ENCODE results near the gene MYO1F.
"Not testable (repeated sequence)": the region's sequence is repeated elsewhere in the genome, so short reads cannot be mapped to it uniquely, and the experiment has no call there.

MYO1F gene

DNA sequence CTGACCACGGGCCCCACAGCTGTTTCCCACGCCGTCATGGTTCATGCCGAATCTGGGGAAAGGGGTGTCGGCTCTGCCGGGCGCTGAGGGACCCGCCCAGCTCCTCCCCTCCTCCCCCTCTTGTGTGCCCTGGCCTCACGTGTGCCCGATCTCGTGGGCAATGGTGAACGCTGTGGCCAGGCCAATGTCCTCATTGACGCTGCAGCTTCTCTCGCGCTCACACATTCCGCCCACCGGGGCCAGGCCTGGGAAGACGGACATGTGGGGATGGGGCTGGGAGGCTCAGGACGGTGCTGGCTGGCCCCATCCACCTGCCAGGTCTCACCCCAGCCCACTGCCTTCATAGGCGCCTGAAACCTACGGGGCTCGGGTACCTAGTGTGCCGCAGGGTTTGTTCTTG lies 18.9 kb upstream of the MYO1F start:
- no peak for DNase-seq

DNA sequence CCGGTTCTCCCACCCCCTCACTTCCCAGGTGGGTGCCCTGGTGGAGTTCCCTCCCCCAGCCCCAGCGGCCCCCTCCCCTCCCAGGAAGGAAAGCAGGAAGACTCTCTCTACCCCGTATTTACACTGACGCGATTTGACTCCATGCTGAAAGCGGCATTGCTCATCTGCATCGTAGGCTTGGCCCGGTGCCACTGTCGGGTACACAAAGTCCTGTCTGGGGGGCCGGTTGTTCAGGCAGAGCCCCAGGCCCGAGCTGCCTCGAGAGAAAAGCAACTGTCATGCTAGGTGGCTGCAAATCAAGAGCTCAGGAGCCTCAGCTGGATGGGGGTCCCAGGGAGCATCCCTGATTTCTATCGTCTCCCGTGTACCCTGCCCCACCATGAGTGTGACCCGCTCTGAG lies 18.4 kb upstream of the MYO1F start:
- no peak for DNase-seq

DNA sequence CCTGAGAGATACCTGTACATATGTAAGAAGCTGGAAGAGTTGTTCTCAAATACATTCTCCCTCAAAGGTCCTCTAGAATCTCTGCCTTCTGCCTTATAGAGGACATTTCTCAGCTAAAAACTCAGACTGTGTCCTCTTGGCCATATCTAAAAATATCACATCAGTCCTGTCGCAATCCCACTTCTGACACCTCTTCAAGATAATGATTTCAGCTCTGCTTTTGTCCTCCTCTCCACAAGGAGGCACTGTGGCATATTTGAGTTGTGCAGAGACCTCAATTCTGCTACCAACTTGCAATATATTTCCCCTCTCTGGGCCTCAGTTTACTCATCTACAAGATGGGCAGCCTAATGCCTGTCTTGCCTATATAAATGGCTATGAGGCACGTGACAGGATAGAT lies 16.7 kb upstream of the MYO1F start:
- DNase-seq, result no peak

DNA sequence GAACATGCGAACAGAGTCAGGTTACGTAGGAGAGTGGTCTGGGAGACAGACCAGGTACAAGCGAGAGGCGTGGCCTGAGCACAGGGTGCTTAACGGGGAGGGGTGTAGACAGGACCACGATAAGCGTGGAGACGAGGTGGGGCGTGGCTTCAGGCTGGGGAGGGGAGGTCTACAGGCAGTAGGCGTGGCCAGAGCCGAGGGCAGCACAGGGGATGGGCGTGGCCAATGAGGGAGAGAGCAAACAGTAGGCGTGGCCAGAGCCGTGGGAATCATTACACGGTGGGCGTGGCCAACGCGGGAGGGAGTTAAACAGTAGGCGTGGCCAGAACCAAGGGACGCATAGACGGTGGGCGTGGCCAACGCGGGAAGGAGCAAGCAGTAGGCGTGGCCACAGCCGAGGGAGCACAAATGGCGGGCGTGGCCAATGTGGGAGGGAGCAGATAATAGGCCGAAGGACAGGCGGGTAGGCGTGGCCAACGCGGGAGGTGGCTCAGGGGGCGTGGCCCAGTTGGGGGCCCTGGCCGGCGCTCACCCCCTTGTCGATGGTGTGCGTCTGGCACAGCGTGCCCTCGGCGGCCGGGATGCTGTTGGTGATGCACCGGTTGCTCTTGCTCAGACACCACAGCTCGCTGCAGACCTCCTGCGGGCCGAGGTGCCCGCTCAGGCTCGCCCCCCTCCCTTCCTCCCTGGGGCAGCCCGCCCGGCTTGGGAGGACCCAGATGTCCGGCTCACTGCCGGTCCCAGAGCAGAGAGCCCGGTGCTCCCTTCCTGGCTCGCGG lies 15.2 kb upstream of the MYO1F start:
- DNase-seq, result peak; percentile 97

DNA sequence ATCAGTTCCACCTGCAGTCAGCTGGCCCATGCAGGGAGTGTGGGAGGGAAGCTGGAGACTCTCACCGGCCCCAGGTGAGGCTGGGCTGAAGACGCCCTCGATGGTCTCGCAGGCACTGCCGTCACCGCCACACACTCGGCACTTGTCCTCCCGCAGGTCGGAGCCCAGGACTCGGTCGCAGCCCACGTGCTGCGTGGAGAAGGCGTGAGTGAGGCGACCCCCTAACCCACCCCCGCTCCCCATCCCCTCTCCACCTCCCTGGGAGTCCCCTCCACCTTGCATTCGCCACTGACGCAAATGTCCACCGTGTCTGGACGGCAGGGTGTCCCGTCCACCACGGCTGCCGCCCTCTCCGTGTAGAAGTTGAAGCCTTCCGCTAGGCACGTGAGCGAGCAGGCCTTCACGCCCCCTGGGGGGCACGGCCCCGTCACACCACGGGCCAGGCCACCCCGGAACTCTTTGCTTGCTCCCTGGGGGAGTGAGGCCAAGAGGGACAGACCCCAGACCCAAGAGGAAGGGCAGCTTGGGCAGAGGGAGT lies 12.0 kb upstream of the MYO1F start:
- no peak for DNase-seq

DNA sequence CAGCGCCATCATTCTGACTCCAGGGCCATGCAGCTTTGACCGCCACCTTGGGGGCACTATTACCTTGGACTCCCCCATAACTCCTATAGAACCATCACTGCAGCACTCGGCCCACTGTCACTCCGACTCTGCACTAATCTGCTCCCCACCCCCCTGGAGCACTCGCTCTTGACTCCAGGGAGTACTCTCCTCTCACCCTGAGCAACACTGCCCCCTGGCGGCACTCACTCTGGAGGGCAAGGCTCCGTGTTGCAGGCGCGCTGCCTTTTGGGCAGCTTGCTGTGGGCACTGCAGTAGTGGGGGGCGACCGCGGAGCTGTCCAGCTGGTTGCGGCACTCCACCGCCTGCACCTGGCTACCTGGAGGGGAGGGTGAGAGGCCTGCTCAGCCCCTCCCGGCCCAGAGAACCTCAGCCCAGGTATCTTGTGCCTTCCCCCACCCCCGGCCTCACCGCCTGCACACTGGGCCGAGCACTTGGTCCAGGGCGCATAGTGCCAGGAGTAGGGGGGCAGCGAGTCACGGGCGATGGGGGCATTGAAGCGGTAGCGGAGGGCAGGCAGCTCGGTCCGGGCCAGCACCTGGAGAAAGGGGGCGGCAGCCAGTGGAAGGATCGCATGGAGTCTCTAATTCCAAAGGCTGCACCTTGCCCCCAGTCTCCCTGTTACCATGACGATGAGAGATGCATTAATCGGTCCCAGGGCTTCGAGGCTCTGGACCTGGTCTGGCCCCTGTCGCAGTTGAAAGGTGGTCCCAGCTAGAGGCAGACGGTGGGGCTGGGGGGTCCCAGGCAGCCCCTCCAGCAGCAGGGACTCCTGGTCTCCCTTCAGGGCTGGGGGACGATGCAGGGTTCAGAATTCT lies 8.9 kb upstream of the MYO1F start:
- peak; percentile 71 for DNase-seq

DNA sequence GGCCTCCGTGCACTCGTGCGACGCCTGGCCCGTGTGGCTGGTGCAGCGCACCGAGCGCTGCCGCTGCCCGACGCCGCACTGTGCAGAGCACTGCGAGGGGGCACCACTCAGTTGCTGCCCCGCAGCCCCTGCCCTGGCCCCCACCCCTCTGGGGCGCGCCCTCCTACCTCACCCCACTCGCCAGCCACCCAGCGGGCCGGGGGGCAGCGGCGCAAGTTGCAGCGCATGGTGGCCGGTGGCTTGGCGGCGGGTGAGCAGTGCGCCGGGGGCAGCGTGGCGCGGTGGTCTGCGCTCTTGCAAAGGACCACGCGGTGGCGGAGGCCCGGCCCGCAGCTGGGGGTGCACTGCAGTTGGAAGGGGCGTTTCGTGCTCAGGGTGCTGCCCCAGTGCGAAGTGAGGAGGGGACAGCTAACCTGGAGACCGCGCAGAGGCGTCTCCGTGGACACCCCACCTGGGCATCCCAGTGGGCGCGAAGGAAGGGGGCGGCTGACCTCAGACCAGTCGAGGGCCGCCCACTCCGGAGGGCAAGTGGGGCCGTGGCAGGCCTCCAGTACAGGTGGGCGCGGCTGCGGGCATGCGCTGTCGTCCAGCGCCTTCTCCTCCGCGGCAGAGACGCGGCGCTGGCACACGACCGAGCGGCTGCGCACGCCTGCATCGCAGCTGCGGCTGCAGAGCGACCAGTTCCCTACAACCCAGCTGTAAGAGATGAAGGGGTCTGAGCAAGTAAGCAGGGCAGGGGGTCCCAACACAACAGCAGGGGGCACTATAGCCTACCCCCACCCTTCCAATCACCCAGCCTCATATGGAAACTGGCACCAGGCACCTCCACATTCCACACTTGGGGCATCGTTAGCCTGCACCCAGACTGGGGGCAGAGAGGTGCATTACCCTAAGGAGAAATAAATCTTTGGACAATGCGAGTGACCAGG lies 8.0 kb upstream of the MYO1F start:
- DNase-seq, result no peak

DNA sequence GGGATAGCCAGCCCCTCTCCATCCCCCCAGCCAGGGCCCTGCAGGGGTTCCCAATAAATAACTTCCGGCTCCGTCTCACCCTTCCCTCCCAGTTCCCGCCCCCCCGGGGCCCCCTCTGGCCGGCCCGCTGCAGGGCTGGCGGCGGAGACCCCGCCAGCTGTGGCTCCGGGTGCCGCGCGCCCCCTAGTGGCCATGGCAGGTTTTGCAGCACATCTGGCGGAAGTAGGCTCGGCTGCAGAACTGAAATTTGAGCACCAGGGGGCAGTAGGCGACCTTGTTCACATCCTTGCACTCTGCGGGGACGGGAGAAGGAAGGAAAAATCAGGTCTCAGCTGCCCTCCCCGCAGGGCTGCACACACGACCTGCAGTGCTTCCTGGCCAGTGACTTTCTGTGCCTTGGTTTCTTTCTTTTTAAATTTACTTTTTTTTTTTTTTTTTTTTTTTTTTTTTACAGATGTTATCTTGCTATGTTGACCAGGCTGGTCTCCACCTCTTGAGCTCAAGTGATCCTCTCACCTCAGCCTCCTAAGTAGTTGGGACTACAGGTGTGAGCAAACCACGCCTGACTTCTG lies 3.6 kb upstream of the MYO1F start:
- DNase-seq, result peak; percentile 89

DNA sequence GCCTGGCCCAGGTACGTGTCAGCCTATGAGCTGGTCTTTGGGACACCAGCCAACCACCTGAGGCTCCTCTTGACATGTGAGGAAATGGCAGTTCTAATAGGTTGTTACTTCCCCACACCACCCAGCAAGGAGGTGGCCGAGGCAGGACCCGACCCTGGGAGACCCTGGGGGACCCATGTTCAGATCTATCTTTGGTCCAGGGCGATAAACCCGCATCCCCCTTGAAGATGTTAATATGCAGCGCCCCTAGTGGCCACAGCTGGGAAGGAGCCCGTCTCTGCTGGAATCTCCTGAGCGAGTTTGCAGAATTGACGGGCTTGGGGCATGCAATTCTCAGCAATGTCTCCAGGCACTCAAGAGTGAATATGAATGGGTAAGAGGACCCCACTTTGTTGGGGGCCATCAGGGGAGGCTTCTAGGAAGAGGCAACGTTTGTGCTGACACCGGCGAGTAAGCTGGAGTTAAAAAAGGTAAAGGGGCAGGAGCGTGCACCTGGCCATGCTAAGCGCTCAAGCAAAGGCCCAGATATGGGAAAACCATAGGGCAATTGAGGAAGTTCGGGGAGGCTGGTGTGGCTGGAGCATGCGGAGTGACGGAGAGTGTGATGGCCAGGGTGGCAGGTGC lies 1.5 kb upstream of the MYO1F start:
- peak; percentile 89 for DNase-seq

DNA sequence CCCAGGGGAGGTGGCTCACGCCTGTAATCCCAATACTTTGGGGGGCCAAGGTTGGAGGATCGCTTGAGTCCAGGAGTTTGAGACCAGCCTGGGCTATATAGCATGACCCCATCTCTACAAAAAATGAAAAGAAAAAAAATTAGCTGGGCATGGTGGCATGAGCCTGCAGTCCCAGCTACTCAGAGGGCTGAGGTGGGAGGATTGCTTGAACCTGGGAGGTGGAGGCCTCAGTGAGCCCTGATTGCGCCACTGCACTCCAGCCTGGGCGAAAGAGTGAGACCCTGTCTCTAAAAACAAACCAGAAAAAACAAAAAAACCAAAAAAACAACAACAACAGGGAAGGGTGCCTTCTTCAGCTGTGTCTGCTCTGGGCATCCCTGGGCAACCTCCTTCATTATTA lies 499 bp upstream of the MYO1F start:
- DNase-seq, result no peak

DNA sequence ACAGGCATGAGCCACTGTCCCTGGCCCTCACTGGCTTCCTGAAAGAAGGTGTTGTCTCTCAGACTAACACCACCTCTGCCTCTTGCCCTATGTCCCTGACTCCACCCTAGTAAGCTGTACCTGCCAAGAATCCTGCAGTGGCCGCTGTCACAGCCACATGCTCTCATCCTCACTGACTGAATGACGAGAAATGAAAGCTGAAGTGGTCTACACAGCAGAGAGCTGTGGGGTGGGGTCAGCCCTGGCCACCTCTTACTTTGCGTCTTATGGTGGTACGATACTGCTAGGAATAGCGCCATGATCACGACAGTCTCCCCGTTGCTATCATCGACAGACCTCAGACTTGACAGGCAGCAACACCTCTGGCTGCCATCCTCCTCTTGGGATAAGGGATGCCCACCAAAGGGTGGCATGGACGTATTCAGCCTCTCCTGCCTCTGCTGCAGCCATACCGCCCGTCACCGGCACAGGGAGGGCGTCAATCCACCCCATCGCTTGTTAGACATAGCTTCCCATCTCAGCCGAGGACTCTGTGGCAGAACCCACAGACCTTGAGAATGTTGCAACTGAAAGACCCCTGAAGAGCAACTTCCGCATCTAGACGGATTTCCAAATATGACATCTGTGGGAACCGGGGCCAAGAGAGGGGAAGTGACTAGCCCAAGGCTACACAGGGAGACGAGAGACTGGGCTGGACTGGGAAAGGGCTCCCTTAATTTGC lies 809 bp downstream of the MYO1F start:
- DNase-seq, result peak; percentile 37

DNA sequence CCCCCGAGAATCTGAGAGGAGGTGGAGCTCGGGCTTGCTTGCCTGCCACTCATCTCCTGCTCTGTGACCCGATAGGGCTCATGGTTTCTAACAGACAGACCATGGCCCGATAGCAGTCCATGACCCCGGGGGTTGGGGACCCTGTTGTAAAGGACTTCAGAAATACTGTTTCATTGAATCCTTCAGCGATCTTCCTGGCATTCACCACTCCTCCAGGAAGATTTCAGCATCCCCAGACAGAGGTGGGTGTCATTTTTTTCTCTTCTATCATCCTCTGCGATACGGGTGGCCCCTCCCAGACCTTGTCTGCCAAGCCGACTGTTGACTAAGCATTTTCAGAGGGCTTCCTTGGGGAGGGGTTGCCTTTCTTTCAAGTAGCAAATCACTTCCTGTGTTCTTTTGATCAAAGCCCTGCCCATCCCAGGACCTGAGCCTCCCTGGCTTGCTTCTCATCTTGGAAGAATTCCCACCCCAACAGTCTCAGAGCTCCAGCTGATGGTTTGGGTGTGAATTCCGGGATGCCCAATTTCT lies 1.7 kb downstream of the MYO1F start:
- peak; percentile 78 for DNase-seq

DNA sequence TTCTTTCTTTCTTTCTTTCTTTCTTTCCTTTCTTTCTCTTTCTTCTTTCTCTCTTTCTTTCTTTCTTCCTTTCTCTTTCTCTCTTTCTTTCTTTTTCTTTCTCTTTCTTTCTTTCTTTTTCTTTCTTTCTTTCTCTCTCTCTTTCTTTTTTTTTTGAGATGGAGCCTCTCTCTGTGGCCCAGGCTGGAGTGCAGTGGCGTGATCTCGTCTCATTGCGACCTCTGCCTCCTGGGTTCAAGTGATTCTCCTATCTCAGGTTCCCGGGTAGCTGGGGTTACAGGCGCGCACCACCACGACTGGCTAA lies 2.7 kb downstream of the MYO1F start:
- DNase-seq, result not testable (repeated sequence)

DNA sequence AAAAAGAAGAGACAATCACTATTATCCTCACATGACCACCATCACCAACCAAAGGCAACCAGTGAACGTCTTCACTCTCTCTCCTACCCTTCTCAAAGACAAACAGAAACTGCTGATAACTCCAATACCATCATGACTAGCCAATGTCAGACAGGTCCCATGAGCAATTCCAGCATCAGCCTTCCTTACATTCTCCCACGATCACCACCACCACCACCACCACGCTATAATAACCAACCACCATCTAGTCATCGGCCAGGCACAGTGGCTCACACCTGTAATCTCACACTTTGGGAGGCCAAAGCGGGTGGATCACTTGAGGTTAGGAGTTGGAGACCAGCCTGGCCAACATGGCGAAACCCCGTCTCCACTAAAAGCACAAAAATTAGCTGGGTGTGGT lies 3.9 kb downstream of the MYO1F start:
- no peak for DNase-seq

DNA sequence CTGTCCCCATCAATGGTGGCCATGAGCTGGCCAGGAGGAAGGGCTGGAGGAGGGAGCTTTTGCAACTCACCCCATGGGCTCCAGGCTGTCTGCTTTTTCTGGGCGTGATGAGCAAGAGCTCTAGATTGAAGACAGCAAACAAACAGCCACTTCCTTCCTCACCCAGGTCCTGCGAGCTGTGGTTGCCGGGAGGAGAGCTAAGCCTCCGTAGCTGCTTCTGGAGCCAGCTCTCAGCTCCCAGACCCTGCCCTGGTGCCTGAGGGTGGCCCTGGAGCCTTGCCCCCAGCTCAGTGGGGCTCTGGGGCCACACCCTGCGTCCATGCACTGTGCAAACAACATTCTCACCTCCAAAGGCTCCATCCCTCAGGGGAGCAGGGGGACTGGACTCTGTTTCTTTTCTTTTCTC lies 6.2 kb downstream of the MYO1F start:
- DNase-seq, result peak; percentile 81

DNA sequence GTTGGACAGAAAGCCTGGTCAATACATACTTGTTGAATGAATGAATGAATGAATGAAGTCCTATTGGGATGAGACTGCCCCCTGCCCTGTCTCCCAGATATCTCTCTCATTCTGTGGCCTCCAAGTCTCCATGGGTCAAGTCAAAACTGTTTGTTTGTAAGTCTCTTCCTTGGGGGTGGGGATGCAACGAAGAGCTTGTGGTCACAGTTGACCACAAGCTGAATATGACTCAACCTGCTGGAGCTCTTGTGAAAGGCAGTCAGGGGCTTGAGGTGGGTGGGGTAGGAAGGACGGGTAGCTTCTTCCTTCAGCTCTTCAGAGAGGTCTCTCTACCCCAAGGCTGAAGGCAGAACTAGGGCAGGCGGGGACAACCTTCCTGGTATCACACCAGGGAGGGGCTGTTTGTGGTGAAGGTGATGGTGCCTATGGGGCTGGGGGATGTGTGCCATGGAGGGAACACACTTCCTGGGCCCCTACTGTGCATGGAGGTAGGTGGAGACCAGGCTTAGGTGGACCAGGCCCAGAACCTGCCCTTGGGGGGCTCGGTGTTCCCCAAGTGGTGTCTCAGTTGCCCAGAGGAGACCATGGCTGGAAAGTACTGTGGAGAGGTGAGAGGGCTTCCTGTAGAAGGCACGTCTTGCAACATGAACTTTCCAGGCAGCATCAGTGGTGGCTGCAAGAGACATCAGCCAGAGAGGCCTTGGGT lies 8.0 kb downstream of the MYO1F start:
- DNase-seq, result peak; percentile 82

DNA sequence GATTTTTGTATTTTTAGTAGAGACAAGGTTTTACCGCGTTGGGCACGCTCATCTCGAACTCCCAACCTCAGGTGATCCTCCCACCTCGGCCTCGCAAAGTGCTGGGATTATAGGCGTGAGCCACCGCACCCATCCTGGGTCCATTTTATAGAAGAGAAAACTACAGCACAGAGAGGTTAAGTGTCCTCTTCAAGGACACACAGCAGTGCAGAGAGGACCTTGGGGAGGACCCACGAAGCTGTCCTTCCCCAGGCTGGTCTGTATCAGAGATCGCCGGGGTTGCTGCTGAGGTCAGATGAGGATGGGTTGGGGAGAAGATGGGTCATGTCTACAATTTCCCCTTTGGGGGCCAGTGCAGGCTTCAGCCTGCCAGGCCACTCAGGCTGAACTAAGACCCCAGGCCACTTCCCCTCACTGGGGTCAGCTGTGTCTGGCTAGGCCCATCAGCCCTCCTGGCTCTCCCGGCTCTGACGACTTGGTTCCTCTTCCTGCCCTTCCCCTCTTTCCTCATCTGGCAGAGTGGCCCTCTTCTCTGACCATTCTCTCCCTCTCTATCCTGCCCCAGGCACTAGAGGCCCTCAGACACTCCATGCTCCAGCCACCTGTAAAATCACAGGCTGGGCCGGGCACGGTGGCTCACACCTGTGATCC lies 9.6 kb downstream of the MYO1F start:
- no peak for DNase-seq

DNA sequence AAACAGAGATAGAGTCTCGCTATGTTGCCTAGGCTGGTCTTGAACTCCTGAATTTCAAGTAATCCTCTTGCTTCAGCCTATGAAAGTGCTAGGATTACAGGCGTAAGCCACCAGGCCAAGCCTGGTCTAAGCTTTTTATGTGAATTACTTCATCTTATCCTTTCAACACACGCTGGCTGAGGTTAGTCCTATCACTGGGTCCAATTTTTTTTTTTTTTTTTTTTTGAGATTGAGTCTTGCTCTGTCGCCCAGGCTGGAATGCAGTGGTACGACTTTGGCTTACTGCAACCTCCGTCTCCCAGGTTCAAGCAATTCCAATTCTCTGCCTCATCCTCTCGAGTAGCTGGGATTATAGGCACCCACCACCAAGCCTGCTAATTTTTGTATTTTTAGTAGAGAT lies 10.4 kb downstream of the MYO1F start:
- no peak for DNase-seq

DNA sequence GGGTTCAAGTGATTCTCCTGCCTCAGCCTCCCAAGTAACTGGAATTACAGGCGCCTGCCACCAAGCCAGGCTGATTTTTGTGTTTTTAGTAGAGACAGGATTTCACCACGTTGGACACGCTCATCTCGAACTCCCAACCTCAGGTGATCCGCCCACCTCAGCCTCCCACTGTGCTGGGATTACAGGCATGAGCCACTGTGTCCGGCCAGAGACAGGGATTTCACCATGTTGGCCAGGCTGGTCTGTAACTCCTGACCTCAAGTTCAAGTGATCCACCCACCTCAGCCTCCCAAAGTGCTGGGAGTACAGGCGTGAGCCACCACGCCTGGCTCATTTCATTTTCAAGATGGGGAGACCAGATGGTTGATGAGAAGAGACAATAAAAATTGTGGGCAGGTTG lies 12.4 kb downstream of the MYO1F start:
- DNase-seq, result not testable (repeated sequence)

Data from CD4-positive, alpha-beta T cell treated with Interleukin-6 for 4 hours (primary cell).